NK-92 (cell line): Measurements from ENCODE around the gene MYL6B.
"Not testable (repeated sequence)": the region's sequence is repeated elsewhere in the genome, so short reads cannot be mapped to it uniquely, and the experiment has no call there.

Experiments
- DNase-seq: peaks from one replicate; lab custom pipeline; 2025; ENCODE audit not compliant: unreplicated experiment; lab: John Stamatoyannopoulos, UW

Gene MYL6B

DNA sequence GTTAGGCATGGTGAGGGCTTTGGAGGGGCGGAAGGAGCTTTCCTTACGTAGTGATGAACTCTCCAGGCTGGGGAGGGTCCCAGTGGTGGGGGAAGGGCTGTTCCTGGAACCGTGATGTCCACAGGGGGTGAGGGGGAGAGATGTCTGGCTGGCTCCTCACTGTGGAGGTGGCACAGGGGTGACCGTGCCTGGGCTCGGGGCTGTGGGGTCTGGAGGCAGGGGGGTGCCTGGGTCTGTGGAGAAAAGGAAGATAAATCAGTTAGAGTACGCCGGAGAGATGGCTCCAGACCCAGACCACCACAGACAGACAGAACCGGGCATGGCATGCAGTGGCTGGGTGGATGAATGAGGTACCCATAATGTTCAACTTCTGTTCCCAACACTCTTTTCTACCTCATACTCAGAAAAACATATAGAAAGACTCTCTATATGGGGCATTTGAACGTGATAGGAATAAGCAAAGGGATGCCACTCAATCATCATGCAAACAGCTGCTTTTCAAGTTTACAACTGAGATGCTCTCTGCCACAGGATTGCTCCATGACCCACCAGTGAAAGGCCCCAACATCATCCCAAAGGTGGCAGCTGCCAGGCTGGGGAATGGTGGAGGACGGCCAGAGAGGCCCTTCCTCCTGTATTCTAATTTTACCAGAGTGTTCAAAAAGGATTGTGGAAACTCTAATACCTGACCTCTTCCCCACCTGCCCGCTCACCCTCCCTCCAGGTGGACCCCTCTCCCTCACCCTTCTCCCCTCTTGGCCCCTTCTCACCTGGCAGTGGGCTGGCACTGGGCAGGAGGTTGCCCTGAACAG is 11.4 kb downstream of the MYL6B start:
- DNase-seq, result no peak

- DNase-seq, result no peak
Observed at GRCh38 chr12:56164345-56164729, 11.9 kb downstream of the MYL6B start.

GRCh38 chr12:56165369-56165768 is 13.0 kb downstream of the MYL6B start:
- DNase-seq, result no peak

- DNase-seq, result no peak
Observed at GRCh38 chr12:56169229-56169759, 16.9 kb downstream of the MYL6B start.

- DNase-seq, result no peak
Observed at GRCh38 chr12:56172839-56173238, 20.5 kb downstream of the MYL6B start.

GRCh38 chr12:56178347-56178746 is 26.0 kb downstream of the MYL6B start:
- DNase-seq, result no peak

DNA sequence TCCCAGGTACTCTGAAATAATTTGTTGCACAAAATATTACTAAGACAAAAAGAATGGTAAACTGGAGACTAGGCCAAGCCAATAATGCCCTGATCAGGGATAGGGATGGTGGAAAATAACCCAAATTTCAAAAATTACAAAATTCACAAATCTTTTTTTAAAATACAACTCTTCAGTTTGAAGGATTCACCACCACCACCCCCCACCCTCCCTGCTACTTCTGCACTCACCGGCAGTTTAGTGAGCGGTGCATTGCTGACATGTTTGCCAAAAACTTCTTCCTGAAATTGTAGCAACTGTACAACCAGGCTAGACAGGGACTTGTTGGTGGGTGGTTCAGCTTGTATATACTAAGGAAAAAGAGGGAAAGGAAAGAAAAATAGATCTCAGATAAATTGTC is 34.6 kb downstream of the MYL6B start:
- no peak for DNase-seq

DNA sequence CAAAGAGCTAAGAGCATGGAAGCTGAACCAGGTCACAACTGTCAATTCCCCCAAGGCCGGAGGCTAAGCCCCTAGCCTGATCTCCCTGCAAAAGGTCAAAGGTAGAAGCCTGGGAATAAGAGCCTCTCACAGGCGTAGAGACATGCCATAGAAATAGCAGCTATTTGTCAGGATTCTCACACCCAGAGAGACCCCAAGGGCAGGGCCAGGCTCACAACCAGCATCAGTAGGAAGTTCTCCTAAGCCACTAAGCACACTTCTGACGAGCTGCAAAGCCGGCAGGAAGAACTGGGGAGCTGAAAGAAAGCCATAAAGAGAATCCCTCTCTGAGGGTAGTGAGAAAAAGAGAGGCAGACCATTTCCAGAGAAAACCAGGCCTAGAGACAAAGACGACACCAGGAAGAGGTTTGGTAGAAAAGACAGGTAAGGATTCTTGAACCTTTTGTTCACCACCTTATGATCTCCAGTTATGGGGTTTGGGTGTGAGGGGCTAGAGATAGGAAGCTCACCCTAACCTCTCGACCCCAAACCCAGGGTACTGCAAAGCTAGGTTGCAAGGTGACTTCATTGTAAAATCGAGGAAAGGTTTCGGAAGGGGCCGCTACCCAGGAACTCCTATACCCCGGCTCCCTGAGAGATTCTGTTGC is 35.9 kb downstream of the MYL6B start:
- no peak for DNase-seq

- no peak for DNase-seq
Observed at GRCh38 chr12:56188778-56189098, 36.4 kb downstream of the MYL6B start.

GRCh38 chr12:56189099-56189917 is 36.9 kb downstream of the MYL6B start, which contains the start of gene SMARCC2:
TSS of gene SMARCC2 (minus strand) at chr12:56189483. CDS start at chr12:56189461, 22 bp downstream.
- DNase-seq, result no peak

- no peak for DNase-seq
Observed at GRCh38 chr12:56189918-56190694, 37.7 kb downstream of the MYL6B start.

DNA sequence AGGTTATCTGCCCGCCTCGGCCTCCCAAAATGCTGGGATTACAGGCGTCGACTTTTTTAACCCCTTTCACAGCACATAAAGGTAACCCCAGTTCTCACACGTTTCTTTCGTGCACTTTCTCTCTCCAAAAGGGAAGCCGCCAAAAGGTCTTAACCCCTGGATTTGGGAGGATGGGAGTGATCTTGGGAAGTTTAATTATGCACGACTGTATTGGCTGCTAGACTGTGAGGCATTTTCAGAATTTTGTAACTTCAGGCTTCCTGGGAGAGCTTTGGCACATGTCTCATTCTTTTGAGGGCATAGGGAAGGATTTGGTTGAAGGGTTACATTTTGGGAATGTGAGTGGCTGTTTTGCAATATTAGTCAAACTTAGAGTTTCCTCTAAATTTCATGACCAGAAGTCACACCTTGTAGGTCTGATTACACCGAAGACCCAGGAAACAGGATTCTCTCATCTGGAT is 38.3 kb downstream of the MYL6B start:
- DNase-seq, result no peak

DNA sequence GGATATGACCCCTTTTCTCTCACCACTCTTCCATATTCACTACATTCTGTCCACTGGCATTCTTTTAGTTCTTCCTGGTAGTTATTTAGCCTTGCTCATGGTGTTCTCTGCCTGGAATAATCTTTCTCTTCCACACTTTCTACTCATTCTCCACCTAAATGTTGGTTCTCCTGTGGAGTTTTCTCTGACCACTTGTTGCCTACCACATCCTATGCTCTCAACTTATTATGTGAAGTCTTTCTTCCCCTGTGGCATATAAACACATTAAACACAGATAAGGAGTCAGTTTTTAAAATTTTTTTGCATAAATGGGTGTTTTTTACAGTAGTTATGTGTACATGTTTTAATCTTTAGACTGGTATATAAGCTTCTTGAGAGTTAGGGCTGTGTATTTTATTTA is 40.2 kb downstream of the MYL6B start:
- no peak for DNase-seq

GRCh38 chr12:56193025-56193578 is 40.7 kb downstream of the MYL6B start:
- no peak for DNase-seq

DNA sequence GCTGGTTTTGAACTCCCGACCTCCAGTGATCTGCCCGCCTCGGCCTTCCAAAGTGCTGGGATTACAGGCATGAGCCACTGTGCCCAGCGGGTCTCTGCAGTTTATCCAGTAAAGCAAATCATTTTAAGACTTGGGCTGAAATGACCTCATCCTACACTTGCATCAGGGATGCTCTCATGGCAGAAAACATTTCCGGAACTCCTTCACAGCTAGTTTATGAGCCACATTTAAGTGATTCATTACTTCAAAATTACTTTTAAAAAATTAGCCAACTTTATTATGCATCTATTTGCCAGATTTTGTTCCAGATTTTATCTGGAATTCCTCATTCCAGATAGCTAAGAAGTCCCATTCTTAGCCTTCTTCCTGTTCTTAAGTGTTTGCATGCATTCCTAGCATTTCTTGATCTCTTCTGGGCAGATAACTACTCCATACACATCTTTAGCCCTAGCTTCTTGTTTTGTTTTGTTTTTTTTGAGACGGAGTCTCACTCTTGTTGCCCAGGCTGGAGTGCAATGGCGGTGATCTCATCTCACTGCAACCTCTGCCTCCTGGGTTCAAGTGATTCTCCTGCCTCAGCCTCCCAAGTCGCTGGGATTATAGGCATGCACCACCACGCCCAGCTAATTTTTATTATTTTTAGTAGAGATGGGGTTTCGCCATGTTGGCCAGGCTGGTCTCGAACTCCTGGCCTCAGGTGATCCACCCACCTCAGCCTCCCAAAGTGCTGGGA is 44.6 kb downstream of the MYL6B start:
- DNase-seq, result not testable (repeated sequence)

DNA sequence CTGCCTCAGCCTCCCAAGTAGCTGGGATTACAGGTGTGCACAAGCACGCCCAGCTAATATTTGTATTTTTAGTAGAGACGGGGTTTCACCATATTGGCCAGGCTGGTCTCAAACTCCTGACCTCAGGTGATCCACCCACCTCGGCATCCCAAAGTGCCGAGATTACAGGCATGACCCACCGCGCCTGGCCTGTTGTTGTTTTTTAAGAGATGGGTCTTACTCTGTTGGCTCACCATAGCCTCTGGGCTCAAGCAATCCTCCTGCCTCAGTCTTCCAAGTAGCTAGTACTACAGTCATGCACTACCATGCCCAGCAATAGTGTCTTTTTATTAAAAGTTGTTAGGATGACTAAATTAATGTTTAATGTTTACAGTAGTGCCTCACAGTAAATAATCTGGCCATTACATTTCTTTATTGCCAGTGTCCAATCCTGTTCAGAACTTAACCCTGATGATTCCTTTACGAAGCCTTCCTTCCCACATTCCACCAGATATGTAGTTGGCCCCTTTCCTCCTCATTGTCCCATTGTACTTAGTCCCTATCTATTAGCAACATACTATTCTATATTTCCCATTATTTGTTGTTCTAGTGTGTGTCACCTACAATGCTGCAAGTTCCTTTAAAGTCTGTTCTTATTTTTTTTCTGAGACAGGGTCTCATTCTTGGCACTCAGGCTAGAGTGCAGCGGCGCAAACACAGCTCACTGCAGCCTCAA is 45.7 kb downstream of the MYL6B start:
- no peak for DNase-seq

DNA sequence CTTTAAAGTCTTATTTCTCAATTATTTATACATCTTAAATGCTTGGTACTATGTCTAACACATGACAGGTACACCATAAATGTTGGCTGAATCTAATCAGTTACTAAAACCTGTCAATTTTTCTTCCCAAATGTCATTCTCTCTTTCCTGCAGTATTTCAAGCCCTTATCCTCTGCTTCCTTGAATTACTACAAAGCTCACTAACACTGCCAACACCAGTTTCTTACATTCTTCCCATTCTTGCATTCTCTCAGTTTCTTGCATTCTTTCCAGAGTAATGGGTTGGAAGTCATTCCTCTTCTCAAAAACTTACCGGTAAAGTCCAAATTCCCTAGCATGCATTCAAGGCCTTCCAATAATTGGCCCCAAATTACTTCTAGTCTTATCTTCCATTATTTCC is 46.4 kb downstream of the MYL6B start:
- no peak for DNase-seq

- no peak for DNase-seq
Observed at GRCh38 chr12:56202366-56202765, 50.0 kb downstream of the MYL6B start.

DNA sequence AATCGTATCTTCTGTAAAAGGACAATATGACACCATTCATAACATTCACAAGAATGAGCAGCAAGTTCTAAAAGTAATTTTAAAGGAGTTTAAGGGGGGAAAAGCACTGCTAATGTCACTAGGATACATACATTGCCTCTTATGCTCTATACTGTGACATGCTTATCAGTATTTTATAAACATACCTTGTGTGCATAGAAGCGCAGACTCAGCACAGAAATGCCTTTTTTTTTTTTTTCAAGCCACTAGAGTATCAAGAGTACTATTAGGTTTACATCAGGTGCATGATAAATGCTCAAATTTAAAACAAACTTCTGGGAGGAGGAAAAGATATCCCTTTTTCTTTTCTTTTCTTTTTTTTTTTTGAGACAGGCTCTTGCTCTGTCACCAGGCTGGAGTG is 50.5 kb downstream of the MYL6B start:
- no peak for DNase-seq
